ENCODE data around the gene VENTX. TPM values are rescaled to one million over a fixed set of nuclear protein-coding genes. Genes with fewer than 3 reads are reported as not detected.

Gene VENTX
- total RNA-seq, 1 donor from 2014 or later = not detected

- DNase-seq (ENCODE audit: low read depth) = no peak
- no peak overlapping the region for H3K4me3 ChIP-seq (ENCODE audit: low read depth, low read length)
- TF ChIP-seq CTCF (conservative IDR thresholded peaks at IDR 0.05; ENCODE audit: low read depth, low read length) = no peak
Observed at GRCh38 chr10:133211141-133211830, 26.4 kb upstream of the VENTX start.

GRCh38 chr10:133211959-133212852 lies 25.4 kb upstream of the VENTX start:
- no peak for TF ChIP-seq CTCF (conservative IDR thresholded peaks at IDR 0.05; ENCODE audit: low read depth, low read length)
- no peak for DNase-seq (ENCODE audit: low read depth)
- no peak overlapping the region for H3K4me3 ChIP-seq (ENCODE audit: low read depth, low read length)

GRCh38 chr10:133212853-133213494 lies 24.7 kb upstream of the VENTX start:
- no peak overlapping the region for H3K4me3 ChIP-seq (ENCODE audit: low read depth, low read length)
- no peak for TF ChIP-seq CTCF (conservative IDR thresholded peaks at IDR 0.05; ENCODE audit: low read depth, low read length)
- no peak for DNase-seq (ENCODE audit: low read depth)

- TF ChIP-seq CTCF (conservative IDR thresholded peaks at IDR 0.05; ENCODE audit: low read depth, low read length) = no peak
- DNase-seq (ENCODE audit: low read depth) = no peak
- no peak overlapping the region for H3K4me3 ChIP-seq (ENCODE audit: low read depth, low read length)
Observed at GRCh38 chr10:133213641-133214467, 23.8 kb upstream of the VENTX start.

GRCh38 chr10:133214468-133215410 lies 22.9 kb upstream of the VENTX start:
- H3K4me3 ChIP-seq (ENCODE audit: low read depth, low read length) = no peak overlapping the region
- TF ChIP-seq CTCF (conservative IDR thresholded peaks at IDR 0.05; ENCODE audit: low read depth, low read length) = no peak
- no peak for DNase-seq (ENCODE audit: low read depth)
